Measurements from ENCODE around the gene VAPB. TPM values are rescaled to one million over a fixed set of nuclear protein-coding genes. Genes with fewer than 3 reads are reported as not detected.
A peak's percentile ranks its signal among the peaks of the same experiment; 100 is the strongest.

Gene VAPB
- total RNA-seq, 4 donors from 2014 or later: 24.1 to 81.0 (median 48.4) TPM

GRCh38 chr20:58481481-58482021 is 92.5 kb downstream of the VAPB start:
- H3K4me3 ChIP-seq: no peak overlapping the region
- H3K4me1 ChIP-seq: no peaks in the 10 kb centered on the region
- no peaks in the 10 kb centered on the region for H3K27me3 ChIP-seq
- H3K36me3 ChIP-seq: no peaks in the 10 kb centered on the region
- H3K9me3 ChIP-seq: peaks cover 0 to 5% of the 10 kb centered on the region in 2 donors
- DNase-seq: no peak
- peak overlapping the region; percentile 61 to 66 for H3K27ac ChIP-seq
- TF ChIP-seq CTCF (IDR thresholded peaks at IDR 0.05) (peak; percentile 17 to 44 (median 36)), POLR2A (IDR thresholded peaks at IDR 0.05) (no peak)
- intact Hi-C loops (cut with DNase I; ENCODE audit: low total_unique reads): no loop called here

- Histone ChIP-seq H3K27me3 (no peaks in the 10 kb centered on the region), H3K9me3 (peaks cover 0 to 5% of the 10 kb centered on the region in 2 donors), H3K27ac (no peak overlapping the region), H3K36me3 (no peaks in the 10 kb centered on the region), H3K4me1 (no peaks in the 10 kb centered on the region), H3K4me3 (no peak overlapping the region)
- intact Hi-C loops (cut with DNase I; ENCODE audit: low total_unique reads): no loop called here
- no peak for DNase-seq
- TF ChIP-seq POLR2A (IDR thresholded peaks at IDR 0.05): no peak
- TF ChIP-seq CTCF (IDR thresholded peaks at IDR 0.05): no peak
Measured at GRCh38 chr20:58482416-58482815, 93.4 kb downstream of the VAPB start.

GRCh38 chr20:58483051-58483450 is 94.0 kb downstream of the VAPB start:
- Histone ChIP-seq H3K4me1 (no peaks in the 10 kb centered on the region), H3K27ac (no peak overlapping the region), H3K9me3 (peaks cover 0 to 5% of the 10 kb centered on the region in 2 donors), H3K4me3 (no peak overlapping the region), H3K36me3 (no peaks in the 10 kb centered on the region), H3K27me3 (no peaks in the 10 kb centered on the region)
- TF ChIP-seq CTCF (IDR thresholded peaks at IDR 0.05) (no peak), POLR2A (IDR thresholded peaks at IDR 0.05) (no peak)
- intact Hi-C loops (cut with DNase I; ENCODE audit: low total_unique reads): no loop called here
- no peak for DNase-seq

- Histone ChIP-seq H3K4me3 (no peak overlapping the region), H3K36me3 (no peaks in the 10 kb centered on the region), H3K9me3 (peaks cover 0 to 5% of the 10 kb centered on the region in 2 donors), H3K27ac (no peak overlapping the region), H3K27me3 (no peaks in the 10 kb centered on the region), H3K4me1 (no peaks in the 10 kb centered on the region)
- no peak for TF ChIP-seq CTCF (IDR thresholded peaks at IDR 0.05)
- TF ChIP-seq POLR2A (IDR thresholded peaks at IDR 0.05): no peak
- DNase-seq: no peak
- intact Hi-C loops (cut with DNase I; ENCODE audit: low total_unique reads): no loop called here
Measured at GRCh38 chr20:58483470-58483869, 94.4 kb downstream of the VAPB start.

- intact Hi-C loops (cut with DNase I; ENCODE audit: low total_unique reads): no loop called here
- TF ChIP-seq CTCF (IDR thresholded peaks at IDR 0.05) (no peak), POLR2A (IDR thresholded peaks at IDR 0.05) (no peak)
- Histone ChIP-seq H3K27ac (no peak overlapping the region), H3K9me3 (peaks cover 0 to 5% of the 10 kb centered on the region in 2 donors), H3K27me3 (no peaks in the 10 kb centered on the region), H3K4me1 (no peaks in the 10 kb centered on the region), H3K36me3 (no peaks in the 10 kb centered on the region), H3K4me3 (no peak overlapping the region)
- DNase-seq: no peak
Measured at GRCh38 chr20:58485393-58485792, 96.4 kb downstream of the VAPB start.
